ENCODE results near the gene RIN2. TPM values are rescaled to one million over a fixed set of nuclear protein-coding genes. Genes with fewer than 3 reads are reported as not detected.

RIN2 gene
- total RNA-seq, 1 donor from 2014 or later: 21.2 TPM

- Histone ChIP-seq H3K9ac (ENCODE audit: low read length) (no peak overlapping the region), H2AFZ (ENCODE audit: low read depth, low read length) (no peak overlapping the region), H3K4me2 (ENCODE audit: low read length) (no peak overlapping the region), H3K4me1 (ENCODE audit: insufficient read depth, low read length) (peaks cover 15% of the 10 kb centered on the region), H3K36me3 (ENCODE audit: insufficient read depth, low read length) (no peaks in the 10 kb centered on the region), H3K9me3 (ENCODE audit: insufficient read depth, low read depth, low read length) (no peaks in the 10 kb centered on the region), H3K79me2 (ENCODE audit: insufficient read depth, low read length) (no peaks in the 10 kb centered on the region), H3K27ac (ENCODE audit: low read depth, low read length) (no peak overlapping the region), H4K20me1 (ENCODE audit: insufficient read depth, low read length) (no peaks in the 10 kb centered on the region), H3K27me3 (ENCODE audit: insufficient read depth, low read length) (peaks cover 3% of the 10 kb centered on the region), H3K4me3 (ENCODE audit: insufficient read depth, low read depth, low read length) (no peak overlapping the region)
- H3K27me3 Mint-ChIP-seq (ENCODE audit: low read depth, unreplicated experiment): no peaks in the 10 kb centered on the region
- H3K4me1 Mint-ChIP-seq (ENCODE audit: low read depth, unreplicated experiment): peaks cover 28% of the 10 kb centered on the region
- TF ChIP-seq CTCF (IDR thresholded peaks at IDR 0.05; ENCODE audit: insufficient read depth, low read depth, low read length) (no peak), EZH2 (IDR thresholded peaks at IDR 0.05; ENCODE audit: insufficient read depth, low read length) (no peak)
- no peak overlapping the region for H3K27ac Mint-ChIP-seq (ENCODE audit: unreplicated experiment)
- FAIRE-seq (no peak), DNase-seq (ENCODE audit: low read depth) (peak; percentile 52)
- no peaks in the 10 kb centered on the region for H3K9me3 Mint-ChIP-seq (ENCODE audit: unreplicated experiment)
- no peak overlapping the region for H3K4me3 Mint-ChIP-seq (ENCODE audit: unreplicated experiment)
- no peaks in the 10 kb centered on the region for H3K36me3 Mint-ChIP-seq (ENCODE audit: low read depth, unreplicated experiment)
These were observed 19.1 kb upstream of the RIN2 start for GRCh38 chr20:19738951-19739350.

- TF ChIP-seq EZH2 (IDR thresholded peaks at IDR 0.05; ENCODE audit: insufficient read depth, low read length) (no peak), CTCF (IDR thresholded peaks at IDR 0.05; ENCODE audit: insufficient read depth, low read depth, low read length) (no peak)
- H3K79me2 ChIP-seq (ENCODE audit: insufficient read depth, low read length): no peaks in the 10 kb centered on the region
- Mint-ChIP-seq H3K4me3 (ENCODE audit: unreplicated experiment) (no peak overlapping the region), H3K9me3 (ENCODE audit: unreplicated experiment) (no peaks in the 10 kb centered on the region), H3K27ac (ENCODE audit: unreplicated experiment) (no peak overlapping the region), H3K36me3 (ENCODE audit: low read depth, unreplicated experiment) (no peaks in the 10 kb centered on the region), H3K27me3 (ENCODE audit: low read depth, unreplicated experiment) (no peaks in the 10 kb centered on the region), H3K4me1 (ENCODE audit: low read depth, unreplicated experiment) (peaks cover 28% of the 10 kb centered on the region)
- no peak overlapping the region for H3K27ac ChIP-seq (ENCODE audit: low read depth, low read length)
- no peaks in the 10 kb centered on the region for H3K36me3 ChIP-seq (ENCODE audit: insufficient read depth, low read length)
- no peak for FAIRE-seq
- peaks cover 3% of the 10 kb centered on the region for H3K27me3 ChIP-seq (ENCODE audit: insufficient read depth, low read length)
- H3K4me2 ChIP-seq (ENCODE audit: low read length): no peak overlapping the region
- H2AFZ ChIP-seq (ENCODE audit: low read depth, low read length): no peak overlapping the region
- H3K9me3 ChIP-seq (ENCODE audit: insufficient read depth, low read depth, low read length): no peaks in the 10 kb centered on the region
- no peak overlapping the region for H3K9ac ChIP-seq (ENCODE audit: low read length)
- peaks cover 15% of the 10 kb centered on the region for H3K4me1 ChIP-seq (ENCODE audit: insufficient read depth, low read length)
- no peak for DNase-seq (ENCODE audit: low read depth)
- no peaks in the 10 kb centered on the region for H4K20me1 ChIP-seq (ENCODE audit: insufficient read depth, low read length)
- H3K4me3 ChIP-seq (ENCODE audit: insufficient read depth, low read depth, low read length): no peak overlapping the region
These were observed 18.7 kb upstream of the RIN2 start for GRCh38 chr20:19739351-19739750.

GRCh38 chr20:19740512-19740911 is 17.5 kb upstream of the RIN2 start:
- no peak overlapping the region for H3K27ac Mint-ChIP-seq (ENCODE audit: unreplicated experiment)

More at GRCh38 chr20:19740512-19740911, 17.5 kb upstream of the RIN2 start:
- Mint-ChIP-seq H3K27me3 (ENCODE audit: low read depth, unreplicated experiment) (peaks cover 2% of the 10 kb centered on the region), H3K9me3 (ENCODE audit: unreplicated experiment) (peaks cover under 1% of the 10 kb centered on the region), H3K4me1 (ENCODE audit: low read depth, unreplicated experiment) (peaks cover 20% of the 10 kb centered on the region), H3K36me3 (ENCODE audit: low read depth, unreplicated experiment) (no peaks in the 10 kb centered on the region), H3K4me3 (ENCODE audit: unreplicated experiment) (no peak overlapping the region)
- Histone ChIP-seq H3K9ac (ENCODE audit: low read length) (no peak overlapping the region), H4K20me1 (ENCODE audit: insufficient read depth, low read length) (no peaks in the 10 kb centered on the region), H3K4me2 (ENCODE audit: low read length) (no peak overlapping the region), H3K36me3 (ENCODE audit: insufficient read depth, low read length) (no peaks in the 10 kb centered on the region), H2AFZ (ENCODE audit: low read depth, low read length) (no peak overlapping the region), H3K4me3 (ENCODE audit: insufficient read depth, low read depth, low read length) (no peak overlapping the region), H3K79me2 (ENCODE audit: insufficient read depth, low read length) (no peaks in the 10 kb centered on the region), H3K27me3 (ENCODE audit: insufficient read depth, low read length) (peaks cover 3% of the 10 kb centered on the region), H3K9me3 (ENCODE audit: insufficient read depth, low read depth, low read length) (no peaks in the 10 kb centered on the region), H3K4me1 (ENCODE audit: insufficient read depth, low read length) (peaks cover 8% of the 10 kb centered on the region), H3K27ac (ENCODE audit: low read depth, low read length) (no peak overlapping the region)
- no peak for DNase-seq (ENCODE audit: low read depth)
- no peak for FAIRE-seq
- TF ChIP-seq EZH2 (IDR thresholded peaks at IDR 0.05; ENCODE audit: insufficient read depth, low read length) (no peak), CTCF (IDR thresholded peaks at IDR 0.05; ENCODE audit: insufficient read depth, low read depth, low read length) (no peak)

All from astrocyte (in vitro differentiated cells and primary cell).